SK-N-MC (cell line): ENCODE data around the gene GGTLC1.
"Not testable (repeated sequence)": the region's sequence is repeated elsewhere in the genome, so short reads cannot be mapped to it uniquely, and the experiment has no call there.

ENCODE experiments used
- EZH2 ChIP-seq: fragments of 200-600 bp; sonication (generic); IDR thresholded peaks from one replicate; pipeline ENCODE4 v1.6.1; 2017; ENCODE audit warnings: antibody characterized with exemption
- POLR2AphosphoS5 ChIP-seq: IDR thresholded peaks from 2 replicates; pipeline ENCODE4 v1.6.1; 2012; ENCODE audit warnings: mild to moderate bottlenecking, low read depth, low read length, borderline replicate concordance

DNA sequence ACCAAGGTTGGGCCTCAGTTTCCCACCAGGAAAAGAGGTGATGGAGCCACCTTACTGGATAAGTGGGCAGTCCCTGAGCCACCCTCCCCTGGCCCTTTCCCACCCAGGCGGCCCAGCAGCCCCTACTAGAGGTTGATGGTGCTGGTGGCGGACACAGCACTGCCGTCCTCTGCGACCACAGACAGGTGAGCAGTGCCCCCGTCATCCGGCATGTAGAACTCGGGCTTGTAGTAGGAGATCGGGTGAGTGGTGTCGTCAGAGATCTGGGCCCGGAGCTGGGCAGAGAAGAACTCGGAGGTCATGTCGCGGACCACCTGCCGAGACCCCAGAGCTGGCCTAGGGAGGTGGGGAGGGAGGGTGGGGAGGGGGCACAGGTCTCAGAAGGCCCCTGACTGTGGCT, 2.3 kb downstream of the GGTLC1 start:
- not testable (repeated sequence) for TF ChIP-seq EZH2, POLR2AphosphoS5
